HEK293T (cell line): Measurements from ENCODE around the gene KLHL29.

Source experiments
- CTCF ChIA-PET: fragments of 350-600 bp; formaldehyde crosslinking; extraction: SDS; loops from one replicate; lab custom pipeline; 2021; ENCODE audit warnings: antibody characterized with exemption, inconsistent platforms; lab: Yijun Ruan, JAX
- POLR2A ChIA-PET: fragments of 350-600 bp; formaldehyde crosslinking; extraction: SDS; loops from one replicate; lab custom pipeline; 2020; ENCODE audit warnings: antibody characterized with exemption, inconsistent platforms; lab: Yijun Ruan, JAX
- DNase-seq: peaks from one replicate; pipeline ENCODE4 v3.0.0; 2012; ENCODE audit warnings: mixed read lengths; ENCODE audit errors: extremely low spot score
- ARNT ChIP-seq: fragments of 450-650 bp; IDR thresholded peaks from 2 replicates; pipeline ENCODE4 v1.6.1; 2017; ENCODE audit warnings: mild to moderate bottlenecking
- BHLHE40 ChIP-seq: fragments of 450-650 bp; IDR thresholded peaks from 2 replicates; pipeline ENCODE4 v1.6.1; 2016; ENCODE audit warnings: mild to moderate bottlenecking, moderate library complexity, borderline replicate concordance
- CTBP1 ChIP-seq: fragments of 450-650 bp; IDR thresholded peaks from 2 replicates; pipeline ENCODE4 v1.6.1; 2016; ENCODE audit warnings: borderline replicate concordance
- ELF4 ChIP-seq: fragments of 450-650 bp; IDR thresholded peaks from 2 replicates; pipeline ENCODE4 v1.6.1; 2017; ENCODE audit warnings: antibody characterized with exemption
- FOXA1 ChIP-seq: fragments of 450-650 bp; IDR thresholded peaks from 2 replicates; pipeline ENCODE4 v1.6.1; 2016; ENCODE audit warnings: mild to moderate bottlenecking
- FOXK2 ChIP-seq: fragments of 450-650 bp; IDR thresholded peaks from 2 replicates; pipeline ENCODE4 v1.6.1; 2016; ENCODE audit warnings: mild to moderate bottlenecking
- FOXM1 ChIP-seq: fragments of 450-650 bp; IDR thresholded peaks from 2 replicates; pipeline ENCODE4 v1.6.1; 2017; ENCODE audit warnings: mild to moderate bottlenecking, borderline replicate concordance
- HDGF ChIP-seq: fragments of 450-650 bp; IDR thresholded peaks from 2 replicates; pipeline ENCODE4 v1.6.1; 2017; ENCODE audit warnings: antibody characterized with exemption, borderline replicate concordance
- L3MBTL2 ChIP-seq: fragments of 450-650 bp; conservative IDR thresholded peaks from 2 replicates; pipeline ENCODE4 v1.6.1; 2016; ENCODE audit warnings: mild to moderate bottlenecking
- LEF1 ChIP-seq: fragments of 450-650 bp; IDR thresholded peaks from 2 replicates; pipeline ENCODE4 v1.6.1; 2017; ENCODE audit warnings: mild to moderate bottlenecking, borderline replicate concordance
- NFRKB ChIP-seq: fragments of 450-650 bp; IDR thresholded peaks from 2 replicates; pipeline ENCODE4 v1.6.1; 2016; ENCODE audit warnings: mild to moderate bottlenecking, moderate library complexity
- SP1 ChIP-seq: fragments of 450-650 bp; IDR thresholded peaks from 2 replicates; pipeline ENCODE4 v1.6.1; 2017
- SUZ12 ChIP-seq: fragments of 450-650 bp; IDR thresholded peaks from 2 replicates; pipeline ENCODE4 v1.6.1; 2016; ENCODE audit warnings: mild to moderate bottlenecking
- TARDBP ChIP-seq: fragments of 450-650 bp; IDR thresholded peaks from 2 replicates; pipeline ENCODE4 v1.6.1; 2016
- ZNF384 ChIP-seq: fragments of 450-650 bp; IDR thresholded peaks from 2 replicates; pipeline ENCODE4 v1.6.1; 2016
- TF ChIP-seq, protein P1 (sequence below): fragments of 450-650 bp; IDR thresholded peaks from 2 replicates; pipeline ENCODE4 v1.6.1; 2016

Gene KLHL29

DNA sequence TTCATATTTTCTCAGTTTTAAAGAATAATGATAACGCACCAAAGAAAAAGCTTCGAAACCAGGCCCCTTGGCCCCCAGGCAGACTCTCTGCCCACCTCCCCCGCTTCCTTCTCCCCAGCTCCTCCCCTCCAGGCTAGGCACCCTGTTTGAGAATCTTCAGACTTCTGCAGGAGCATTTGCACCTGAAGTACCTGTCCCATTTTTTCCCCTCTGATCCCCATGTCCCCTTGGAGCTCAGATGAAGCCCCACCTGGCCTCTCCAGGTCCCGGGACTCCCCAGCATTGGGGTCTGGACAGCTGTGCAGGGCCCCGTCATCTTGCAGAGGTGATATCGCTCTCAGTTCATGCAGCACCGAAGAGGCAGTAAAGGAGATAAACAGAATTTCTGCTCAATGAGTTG is 35.5 kb upstream of the KLHL29 start:
- no peak for TF ChIP-seq SP1
- TF ChIP-seq FOXK2 = no peak
- no peak for TF ChIP-seq BHLHE40
- TF ChIP-seq NFRKB = no peak
- TF ChIP-seq L3MBTL2 = no peak
- TF ChIP-seq ZNF384 = no peak
- no peak for TF ChIP-seq FOXA1
- TF ChIP-seq TARDBP = no peak
- TF ChIP-seq ELF4 = no peak
- no peak for TF ChIP-seq LEF1
- ChIA-PET CTCF (no interaction called here), POLR2A (no interaction called here)
- no peak for DNase-seq

DNA sequence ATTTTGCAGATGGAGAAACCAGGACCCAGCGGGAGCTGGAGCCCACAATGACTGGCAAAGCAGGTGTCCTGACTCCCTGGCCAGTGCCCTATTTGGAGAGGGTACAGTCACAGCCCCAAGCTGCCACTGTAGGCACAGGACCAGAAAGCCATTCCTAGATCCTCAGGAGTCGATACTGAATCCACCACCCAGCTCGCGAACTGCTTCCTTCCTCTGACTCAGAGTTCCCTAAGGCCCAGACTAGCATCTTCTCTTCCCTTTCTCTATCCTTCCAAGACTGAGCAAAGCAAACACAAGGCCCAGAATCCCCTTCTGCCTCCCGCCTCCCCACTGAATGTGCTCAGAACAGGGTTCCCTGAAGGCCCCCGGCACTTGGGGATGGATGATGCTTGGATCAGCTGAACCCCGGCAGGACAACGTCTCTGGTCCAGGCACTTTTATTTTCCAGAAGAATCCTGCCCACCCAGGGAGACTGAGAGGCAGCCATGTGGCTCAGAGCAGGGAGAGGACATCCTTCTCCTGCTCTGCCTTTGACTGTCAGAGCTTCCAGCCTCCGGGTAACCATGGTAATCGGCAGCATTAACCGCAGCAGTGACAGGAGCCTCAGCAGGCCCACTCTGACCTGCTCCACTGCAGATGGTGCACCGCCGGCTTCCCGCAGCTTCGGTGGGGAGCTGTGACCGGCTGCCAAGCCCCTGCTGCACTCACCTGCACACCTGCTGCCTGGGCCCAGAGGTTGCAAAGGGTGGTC is 34.8 kb upstream of the KLHL29 start:
- CTCF ChIA-PET = no interaction called here
- DNase-seq = no peak
- TF ChIP-seq SP1 (no peak), ZNF384 (no peak), NFRKB (no peak), CTBP1 (no peak), BHLHE40 (no peak), LEF1 (no peak), SUZ12 (no peak), TARDBP (no peak), ARNT (no peak), L3MBTL2 (no peak), FOXM1 (no peak), FOXA1 (no peak), ELF4 (no peak), FOXK2 (no peak), HDGF (no peak)
- TF ChIP-seq, protein P1, sequence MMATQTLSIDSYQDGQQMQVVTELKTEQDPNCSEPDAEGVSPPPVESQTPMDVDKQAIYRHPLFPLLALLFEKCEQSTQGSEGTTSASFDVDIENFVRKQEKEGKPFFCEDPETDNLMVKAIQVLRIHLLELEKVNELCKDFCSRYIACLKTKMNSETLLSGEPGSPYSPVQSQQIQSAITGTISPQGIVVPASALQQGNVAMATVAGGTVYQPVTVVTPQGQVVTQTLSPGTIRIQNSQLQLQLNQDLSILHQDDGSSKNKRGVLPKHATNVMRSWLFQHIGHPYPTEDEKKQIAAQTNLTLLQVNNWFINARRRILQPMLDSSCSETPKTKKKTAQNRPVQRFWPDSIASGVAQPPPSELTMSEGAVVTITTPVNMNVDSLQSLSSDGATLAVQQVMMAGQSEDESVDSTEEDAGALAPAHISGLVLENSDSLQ = no peak
- POLR2A ChIA-PET = no interaction called here

DNA sequence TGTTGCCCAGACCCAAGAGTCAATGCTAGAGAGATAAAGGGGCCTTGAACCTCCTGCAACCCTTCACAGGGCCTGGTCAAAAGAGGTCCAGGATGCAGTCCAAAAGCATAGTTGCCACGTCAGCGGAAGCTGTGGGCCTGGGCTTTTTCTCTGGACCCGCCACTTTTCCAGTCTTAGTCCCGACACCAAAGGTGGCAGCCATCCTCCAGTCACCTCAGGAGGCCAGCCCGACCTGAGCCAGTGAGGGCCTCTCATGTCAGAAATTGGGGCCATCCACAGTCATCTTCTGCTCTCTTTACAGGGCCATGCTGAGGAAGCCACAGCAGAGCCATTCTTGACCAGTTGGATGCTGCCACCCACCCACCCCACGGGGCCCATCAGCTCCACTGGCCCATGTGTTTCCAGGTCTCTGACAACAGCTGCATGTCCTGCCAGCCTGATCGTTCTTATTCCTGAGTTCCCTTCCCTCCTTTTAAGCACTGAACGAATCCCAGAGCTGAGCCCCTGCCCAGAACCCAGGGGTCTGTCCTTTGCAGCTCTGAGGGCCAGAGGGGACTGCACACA is 34.1 kb upstream of the KLHL29 start:
- ChIA-PET POLR2A (no interaction called here), CTCF (no interaction called here)
- TF ChIP-seq TARDBP (no peak), ELF4 (no peak), ZNF384 (no peak), CTBP1 (no peak), LEF1 (no peak), FOXM1 (no peak)
- no peak for DNase-seq

DNA sequence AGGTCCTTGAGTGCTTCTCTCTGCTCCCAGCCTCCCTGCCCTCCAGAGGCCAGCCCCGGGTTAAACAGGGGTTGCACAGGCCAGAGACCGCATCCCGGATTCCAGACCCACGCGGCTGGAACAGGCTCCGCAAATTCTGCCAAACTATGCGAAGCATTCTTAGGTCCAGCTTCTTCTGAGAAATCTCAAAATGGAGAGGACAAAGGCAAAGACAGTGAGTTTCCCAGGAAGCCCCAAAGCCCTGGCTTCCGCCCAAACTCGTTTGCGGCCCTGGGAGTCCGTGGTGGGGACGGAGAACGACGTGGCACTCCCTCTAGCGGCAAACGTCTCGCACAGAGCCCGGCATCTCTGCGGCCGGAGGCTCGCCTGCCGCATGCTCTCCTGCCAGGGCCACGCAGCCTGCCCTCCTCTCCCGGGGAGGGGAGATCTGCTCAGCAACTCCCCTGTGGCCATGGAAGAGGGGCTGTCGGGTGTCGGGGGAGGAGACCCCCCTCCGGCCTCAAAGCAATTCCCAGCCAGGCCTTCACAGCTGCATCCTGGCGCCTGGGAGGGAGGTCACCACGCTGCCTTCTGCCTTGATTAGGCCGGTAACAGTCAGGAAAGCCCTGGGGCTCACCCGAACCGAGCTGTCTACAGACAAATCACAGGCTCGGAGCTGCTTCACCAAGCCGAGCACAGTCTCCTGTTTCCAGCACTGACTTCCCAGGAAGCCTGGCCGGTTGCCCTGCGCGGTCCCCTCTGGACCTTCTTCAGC is 33.4 kb upstream of the KLHL29 start:
- TF ChIP-seq HDGF = no peak
- peak; percentile 65 for TF ChIP-seq L3MBTL2
- DNase-seq = peak; percentile 92
- CTCF ChIA-PET = no interaction called here
- POLR2A ChIA-PET = no interaction called here

DNA sequence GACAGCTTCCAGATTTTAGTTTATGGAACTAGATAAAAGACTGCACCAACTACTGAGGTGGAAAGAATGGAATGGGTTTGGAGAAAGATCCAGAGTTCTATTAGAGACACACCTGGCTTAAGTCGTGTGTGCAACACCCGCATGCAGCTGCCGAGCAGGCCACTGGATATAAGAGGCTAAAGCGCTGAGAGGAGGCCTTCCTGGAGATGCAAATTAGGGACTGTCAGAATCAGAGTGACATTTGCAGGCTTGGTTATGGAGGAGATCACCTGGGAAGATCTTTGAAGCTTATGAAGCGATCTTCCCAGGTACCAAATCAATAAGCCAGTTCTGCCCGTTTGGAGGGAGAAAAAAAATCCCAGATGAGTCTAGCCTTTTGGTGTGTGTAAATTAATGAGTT is 30.4 kb upstream of the KLHL29 start:
- DNase-seq = no peak
- no peak for TF ChIP-seq ZNF384
- no peak for TF ChIP-seq FOXA1
- no peak for TF ChIP-seq ELF4
- no peak for TF ChIP-seq FOXK2
- TF ChIP-seq BHLHE40 = no peak
- no peak for TF ChIP-seq LEF1
- no peak for TF ChIP-seq FOXM1
- no peak for TF ChIP-seq ARNT
- TF ChIP-seq SUZ12 = no peak
- no peak for TF ChIP-seq NFRKB
- TF ChIP-seq CTBP1 = no peak
- TF ChIP-seq SP1 = no peak
- ChIA-PET CTCF (no interaction called here), POLR2A (no interaction called here)

DNA sequence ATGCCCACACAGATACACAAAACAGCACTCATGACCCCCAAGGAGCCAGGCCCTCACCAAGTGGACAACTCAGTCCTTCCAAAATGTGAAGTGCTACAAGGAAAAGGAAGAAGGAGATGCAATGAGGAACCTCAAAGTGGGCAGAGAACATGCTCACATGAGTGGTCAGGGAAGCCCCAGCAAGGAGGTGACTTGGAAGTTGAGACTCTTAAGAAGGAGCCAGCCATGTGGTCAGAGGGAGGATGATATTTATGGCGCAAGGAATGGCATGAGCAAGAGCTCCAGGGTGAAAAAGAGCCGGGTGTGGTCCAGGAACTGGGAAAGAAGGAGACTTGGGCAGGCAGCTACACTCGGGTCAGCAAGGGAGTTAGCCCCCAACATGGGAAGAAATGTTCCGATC is 30.0 kb upstream of the KLHL29 start:
- POLR2A ChIA-PET = no interaction called here
- CTCF ChIA-PET = no interaction called here
- DNase-seq = no peak
- TF ChIP-seq, protein P1 = no peak
- TF ChIP-seq HDGF (no peak), TARDBP (no peak), ELF4 (no peak), FOXM1 (no peak), NFRKB (no peak), LEF1 (no peak), L3MBTL2 (no peak), ZNF384 (no peak), SP1 (no peak), FOXK2 (no peak), BHLHE40 (no peak), FOXA1 (no peak), ARNT (no peak)
